Fibroblast of lung (primary cell): Measurements from ENCODE around the gene CD3G. TPM values are rescaled to one million over a fixed set of nuclear protein-coding genes. Genes with fewer than 3 reads are reported as not detected.

Source experiments
- DNase-seq, 2 donors: peaks; one replicate each; pipeline versions ENCODE4 v3.0.0 to v3.0.0-alpha.2; 2010; ENCODE audit warnings: low read depth in 2 of 2
- H2AFZ ChIP-seq: 2 replicates; pipeline ENCODE4 v1.5.1; 2012; ENCODE audit warnings: low read length, control low read depth, inconsistent platforms
- H3K27ac ChIP-seq: 2 replicates; pipeline ENCODE4 v1.5.1; 2011; ENCODE audit warnings: low read length, control low read depth; ENCODE audit not compliant: insufficient read depth
- H3K27me3 ChIP-seq: 2 replicates; pipeline ENCODE4 v1.5.1; 2011; ENCODE audit warnings: mild to moderate bottlenecking, low read length; ENCODE audit not compliant: control insufficient read depth, insufficient read depth
- H3K36me3 ChIP-seq: 2 replicates; pipeline ENCODE4 v1.5.1; 2011; ENCODE audit warnings: low read length; ENCODE audit not compliant: control insufficient read depth, insufficient read depth
- H3K4me1 ChIP-seq: 2 replicates; pipeline ENCODE4 v1.5.1; 2011; ENCODE audit warnings: low read length; ENCODE audit not compliant: control insufficient read depth, insufficient read depth; ENCODE audit errors: extremely low read depth
- H3K4me2 ChIP-seq: 2 replicates; pipeline ENCODE4 v1.5.1; 2011; ENCODE audit warnings: low read length, control low read depth; ENCODE audit not compliant: insufficient read depth; ENCODE audit errors: extremely low read depth
- H3K4me3 ChIP-seq, 4 experiments: fragments of 200-600 bp in 1 of 4; sonication (generic) in 1 of 4; replicated peaks in 1 of 4; 2 replicates each; pipeline ENCODE4 v1.5.1; 2011 to 2016; ENCODE audit warnings: low read length in 4 of 4, low read depth in 3 of 4, mild to moderate bottlenecking in 3 of 4, control low read depth in 2 of 4, inconsistent platforms in 1 of 4, mixed read lengths in 1 of 4; ENCODE audit not compliant: insufficient read depth in 1 of 4; ENCODE audit errors: control extremely low read depth in 1 of 4
- H3K79me2 ChIP-seq: 2 replicates; pipeline ENCODE4 v1.5.1; 2012; ENCODE audit warnings: mild to moderate bottlenecking, low read length, inconsistent platforms; ENCODE audit not compliant: control insufficient read depth, insufficient read depth
- H3K9ac ChIP-seq: 2 replicates; pipeline ENCODE4 v1.5.1; 2011; ENCODE audit warnings: mild to moderate bottlenecking, low read length, control low read depth; ENCODE audit not compliant: insufficient read depth
- H3K9me3 ChIP-seq: 2 replicates; pipeline ENCODE4 v1.5.1; 2012; ENCODE audit warnings: low read depth, low read length; ENCODE audit not compliant: control insufficient read depth, insufficient read depth
- H4K20me1 ChIP-seq: 2 replicates; pipeline ENCODE4 v1.5.1; 2011; ENCODE audit warnings: low read length; ENCODE audit not compliant: control insufficient read depth, insufficient read depth; ENCODE audit errors: extremely low read depth
- EZH2 ChIP-seq: IDR thresholded peaks from 2 replicates; pipeline ENCODE4 v1.5.1; 2012; ENCODE audit warnings: low read length, control low read depth, mild to moderate bottlenecking; ENCODE audit errors: missing control alignments
- polyA plus RNA-seq, 2 donors: library from polyadenylated mRNA; depleted of rRNA in 1 of 2; stranded (reverse) in 1 of 2; unstranded in 1 of 2; fragments of >200 nt; gene quantifications; 2 replicates each; pipeline ENCODE4 v1.2.1, GENCODE V29; 2011 to 2012; ENCODE audit warnings: missing spikeins in 1 of 2
- total RNA-seq: library from RNA; depleted of rRNA; stranded (reverse); fragments of >200 nt; gene quantifications from 2 replicates; pipeline ENCODE4 v1.2.1, GENCODE V29; 2014
- TF ChIP-seq, protein P1 (sequence below), 2 donors: IDR thresholded peaks in 1 of 2; conservative IDR thresholded peaks in 1 of 2; 1 replicate in 1 of 2; 2 replicates in 1 of 2; pipeline ENCODE4 v1.5.1; 2011 to 2012; ENCODE audit warnings: low read length in 2 of 2, control low read depth in 1 of 2, inconsistent platforms in 1 of 2, low read depth in 1 of 2, mild to moderate bottlenecking in 1 of 2

Gene CD3G
- total and polyA plus RNA-seq, 2 donors (not counting 1 experiment from before 2014, with no cell fraction given): not detected

- Histone ChIP-seq H3K27ac (no peak overlapping the region), H3K36me3 (no peaks in the 10 kb centered on the region), H3K79me2 (no peaks in the 10 kb centered on the region), H3K4me1 (no peaks in the 10 kb centered on the region), H3K9ac (no peak overlapping the region), H4K20me1 (no peaks in the 10 kb centered on the region), H3K4me3 (no peak overlapping the region), H3K27me3 (no peaks in the 10 kb centered on the region), H2AFZ (no peak overlapping the region), H3K4me2 (no peak overlapping the region), H3K9me3 (no peaks in the 10 kb centered on the region)
- DNase-seq: no peak
- TF ChIP-seq, protein P1, sequence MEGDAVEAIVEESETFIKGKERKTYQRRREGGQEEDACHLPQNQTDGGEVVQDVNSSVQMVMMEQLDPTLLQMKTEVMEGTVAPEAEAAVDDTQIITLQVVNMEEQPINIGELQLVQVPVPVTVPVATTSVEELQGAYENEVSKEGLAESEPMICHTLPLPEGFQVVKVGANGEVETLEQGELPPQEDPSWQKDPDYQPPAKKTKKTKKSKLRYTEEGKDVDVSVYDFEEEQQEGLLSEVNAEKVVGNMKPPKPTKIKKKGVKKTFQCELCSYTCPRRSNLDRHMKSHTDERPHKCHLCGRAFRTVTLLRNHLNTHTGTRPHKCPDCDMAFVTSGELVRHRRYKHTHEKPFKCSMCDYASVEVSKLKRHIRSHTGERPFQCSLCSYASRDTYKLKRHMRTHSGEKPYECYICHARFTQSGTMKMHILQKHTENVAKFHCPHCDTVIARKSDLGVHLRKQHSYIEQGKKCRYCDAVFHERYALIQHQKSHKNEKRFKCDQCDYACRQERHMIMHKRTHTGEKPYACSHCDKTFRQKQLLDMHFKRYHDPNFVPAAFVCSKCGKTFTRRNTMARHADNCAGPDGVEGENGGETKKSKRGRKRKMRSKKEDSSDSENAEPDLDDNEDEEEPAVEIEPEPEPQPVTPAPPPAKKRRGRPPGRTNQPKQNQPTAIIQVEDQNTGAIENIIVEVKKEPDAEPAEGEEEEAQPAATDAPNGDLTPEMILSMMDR (conservative IDR thresholded peaks at IDR 0.05 in 1 of 2, IDR thresholded peaks at IDR 0.05 in 1 of 2; ENCODE audit: low read depth in 1 of 2, low read length in 2 of 2): no peak
- TF ChIP-seq EZH2: no peak
Observed at GRCh38 chr11:118310271-118310670, 33.9 kb upstream of the CD3G start.

DNA sequence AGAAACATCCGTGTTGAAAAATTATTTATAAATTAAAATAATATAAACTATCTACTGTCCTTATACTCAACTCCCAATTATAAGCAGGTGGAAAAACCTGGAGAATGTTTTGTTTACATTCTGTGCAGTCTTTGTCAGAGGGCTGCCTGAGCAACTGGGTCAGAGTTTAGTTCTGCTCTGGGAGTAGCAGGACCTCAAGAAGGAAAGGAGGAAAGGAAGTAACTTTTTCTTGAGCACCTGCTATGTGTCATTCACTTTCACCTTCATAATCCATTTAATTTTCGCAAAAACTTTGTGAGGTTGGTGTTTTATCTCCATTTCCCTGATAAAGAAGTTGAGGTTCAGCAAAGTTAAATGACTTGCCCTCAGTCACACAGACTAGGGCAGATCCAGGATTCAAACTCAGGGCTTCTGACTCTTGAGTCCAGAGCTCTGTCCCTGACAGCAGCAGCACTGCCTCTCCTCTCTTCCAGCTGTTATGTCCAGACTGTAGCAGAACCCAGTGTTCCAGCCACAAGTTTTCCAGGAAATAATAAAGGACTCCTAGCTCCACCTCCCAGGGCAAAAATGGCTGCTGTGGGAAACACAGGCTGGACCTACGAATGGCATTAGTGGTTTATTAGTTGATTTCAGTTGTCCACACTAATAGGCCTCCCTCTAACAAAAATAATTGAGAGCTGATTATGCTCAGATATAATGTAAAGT, 33.2 kb upstream of the CD3G start:
- Histone ChIP-seq H4K20me1 (no peaks in the 10 kb centered on the region), H3K27ac (no peak overlapping the region), H2AFZ (no peak overlapping the region), H3K36me3 (no peaks in the 10 kb centered on the region), H3K4me1 (no peaks in the 10 kb centered on the region), H3K9me3 (no peaks in the 10 kb centered on the region), H3K27me3 (no peaks in the 10 kb centered on the region), H3K4me3 (no peak overlapping the region), H3K79me2 (no peaks in the 10 kb centered on the region), H3K9ac (no peak overlapping the region), H3K4me2 (no peak overlapping the region)
- TF ChIP-seq, protein P1 (conservative IDR thresholded peaks at IDR 0.05 in 1 of 2, IDR thresholded peaks at IDR 0.05 in 1 of 2; ENCODE audit: low read depth in 1 of 2, low read length in 2 of 2): no peak
- no peak for TF ChIP-seq EZH2
- DNase-seq: no peak

DNA sequence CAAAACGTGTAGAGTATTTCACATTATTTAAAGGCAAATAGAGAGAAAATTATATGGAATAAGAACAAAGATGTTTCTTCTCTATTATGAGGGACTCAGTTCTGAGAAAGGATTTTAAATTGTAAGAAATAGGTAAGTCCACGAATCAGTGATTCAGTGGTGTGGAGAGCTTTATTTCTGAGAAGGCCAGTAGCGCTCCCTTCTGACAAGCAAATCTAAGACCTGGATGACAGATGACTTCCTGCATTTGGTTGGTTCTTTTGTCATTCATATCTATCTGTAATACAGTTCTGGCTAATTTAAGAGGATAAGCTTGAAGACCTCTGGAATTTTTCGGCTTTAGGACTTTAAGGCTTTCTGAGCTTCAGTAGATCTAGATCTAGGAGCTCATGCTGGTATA, 32.6 kb upstream of the CD3G start:
- Histone ChIP-seq H3K9ac (no peak overlapping the region), H3K79me2 (no peaks in the 10 kb centered on the region), H3K27me3 (no peaks in the 10 kb centered on the region), H2AFZ (no peak overlapping the region), H3K27ac (no peak overlapping the region), H3K4me2 (no peak overlapping the region), H3K4me3 (no peak overlapping the region), H3K4me1 (no peaks in the 10 kb centered on the region), H4K20me1 (no peaks in the 10 kb centered on the region), H3K9me3 (no peaks in the 10 kb centered on the region), H3K36me3 (no peaks in the 10 kb centered on the region)
- DNase-seq: no peak
- TF ChIP-seq, protein P1 (conservative IDR thresholded peaks at IDR 0.05 in 1 of 2, IDR thresholded peaks at IDR 0.05 in 1 of 2; ENCODE audit: low read depth in 1 of 2, low read length in 2 of 2): no peak
